ENCODE results near the gene MCC.

Gene MCC

GRCh38 chr5:113177225-113177624, 311.0 kb downstream of the MCC start:
- no peaks in the 10 kb centered on the region for H3K36me3 Mint-ChIP-seq (ENCODE audit: low read depth)
- no peak overlapping the region for H3K4me3 Mint-ChIP-seq
- H3K9me3 Mint-ChIP-seq: no peaks in the 10 kb centered on the region
- no peaks in the 10 kb centered on the region for H3K27me3 Mint-ChIP-seq (ENCODE audit: low read depth)
- TF ChIP-seq CTCF (IDR thresholded peaks at IDR 0.05; ENCODE audit: unreplicated experiment in 3 of 3): no peak
- peak overlapping the region in 1 of 3 experiments; percentile 60 for H3K27ac Mint-ChIP-seq
- H3K4me1 Mint-ChIP-seq: peaks cover 80% of the 10 kb centered on the region

- Mint-ChIP-seq H3K9me3 (no peaks in the 10 kb centered on the region), H3K4me1 (peaks cover 80% of the 10 kb centered on the region), H3K4me3 (no peak overlapping the region), H3K27ac (peak overlapping the region in 2 of 3 experiments; percentile 48 to 60), H3K27me3 (ENCODE audit: low read depth) (no peaks in the 10 kb centered on the region), H3K36me3 (ENCODE audit: low read depth) (no peaks in the 10 kb centered on the region)
- no peak for TF ChIP-seq CTCF (IDR thresholded peaks at IDR 0.05; ENCODE audit: unreplicated experiment in 3 of 3)
Measured at GRCh38 chr5:113176734-113177133, 311.5 kb downstream of the MCC start.

GRCh38 chr5:113176196-113176595, 312.1 kb downstream of the MCC start:
- TF ChIP-seq CTCF (IDR thresholded peaks at IDR 0.05; ENCODE audit: unreplicated experiment in 3 of 3): no peak
- Mint-ChIP-seq H3K4me1 (peaks cover 76% of the 10 kb centered on the region), H3K27ac (peak overlapping the region in 2 of 3 experiments; percentile 48 to 60), H3K4me3 (no peak overlapping the region), H3K27me3 (ENCODE audit: low read depth) (no peaks in the 10 kb centered on the region), H3K36me3 (ENCODE audit: low read depth) (no peaks in the 10 kb centered on the region), H3K9me3 (no peaks in the 10 kb centered on the region)

GRCh38 chr5:113172231-113172826, 315.9 kb downstream of the MCC start:
- no peak for TF ChIP-seq CTCF (IDR thresholded peaks at IDR 0.05; ENCODE audit: unreplicated experiment in 3 of 3)
- H3K27me3 Mint-ChIP-seq (ENCODE audit: low read depth): peaks cover 3% of the 10 kb centered on the region
- no peaks in the 10 kb centered on the region for H3K36me3 Mint-ChIP-seq (ENCODE audit: low read depth)
- no peak overlapping the region for H3K27ac Mint-ChIP-seq
- H3K4me3 Mint-ChIP-seq: no peak overlapping the region
- H3K4me1 Mint-ChIP-seq: peaks cover 47% of the 10 kb centered on the region
- H3K9me3 Mint-ChIP-seq: no peaks in the 10 kb centered on the region

- Mint-ChIP-seq H3K4me3 (no peak overlapping the region), H3K36me3 (ENCODE audit: low read depth) (no peaks in the 10 kb centered on the region), H3K4me1 (peaks cover 45% of the 10 kb centered on the region), H3K9me3 (no peaks in the 10 kb centered on the region), H3K27ac (no peak overlapping the region), H3K27me3 (ENCODE audit: low read depth) (peaks cover 3% of the 10 kb centered on the region)
- TF ChIP-seq CTCF (IDR thresholded peaks at IDR 0.05; ENCODE audit: unreplicated experiment in 3 of 3): no peak
Measured at GRCh38 chr5:113171520-113171919, 316.7 kb downstream of the MCC start.

- no peak overlapping the region for H3K4me3 Mint-ChIP-seq
- H3K36me3 Mint-ChIP-seq (ENCODE audit: low read depth): no peaks in the 10 kb centered on the region
Measured at GRCh38 chr5:113170707-113171106, 317.5 kb downstream of the MCC start.

More at GRCh38 chr5:113170707-113171106, 317.5 kb downstream of the MCC start:
- Mint-ChIP-seq H3K27ac (no peak overlapping the region), H3K4me1 (peaks cover 45% of the 10 kb centered on the region), H3K27me3 (ENCODE audit: low read depth) (peaks cover 3% of the 10 kb centered on the region), H3K9me3 (no peaks in the 10 kb centered on the region)
- no peak for TF ChIP-seq CTCF (IDR thresholded peaks at IDR 0.05; ENCODE audit: unreplicated experiment in 3 of 3)

Measured in nephron (organoid).